Nephron (organoid): Measurements from ENCODE around the gene CACNA1S.

Experiments
- H3K27ac Mint-ChIP-seq, 3 experiments: 2 replicates each; pipeline ENCODE4 v1.8.0; 2020; ENCODE audit warnings: mixed read lengths in 3 of 3, mild to moderate bottlenecking in 2 of 3, moderate library complexity in 1 of 3
- H3K27me3 Mint-ChIP-seq: 2 replicates; pipeline ENCODE4 v1.8.0; 2021; ENCODE audit warnings: low read depth, mild to moderate bottlenecking, moderate library complexity, mixed read lengths
- H3K36me3 Mint-ChIP-seq: 2 replicates; pipeline ENCODE4 v1.8.0; 2020; ENCODE audit warnings: low read depth, mixed read lengths
- H3K4me1 Mint-ChIP-seq: 2 replicates; pipeline ENCODE4 v1.8.0; 2020; ENCODE audit warnings: mixed read lengths
- H3K4me3 Mint-ChIP-seq, 3 experiments: 2 replicates each; pipeline ENCODE4 v1.8.0; 2020; ENCODE audit warnings: mild to moderate bottlenecking in 3 of 3, mixed read lengths in 3 of 3, moderate library complexity in 2 of 3
- H3K9me3 Mint-ChIP-seq: 2 replicates; pipeline ENCODE4 v1.8.0; 2020; ENCODE audit warnings: mixed read lengths
- TF ChIP-seq, protein P1 (sequence below), 3 experiments: fragments of 200-600 bp; sonication (generic); IDR thresholded peaks; one replicate each; pipeline ENCODE4 v1.5.0; 2021; ENCODE audit warnings: antibody characterized with exemption in 3 of 3; ENCODE audit not compliant: unreplicated experiment in 3 of 3

CACNA1S gene

DNA sequence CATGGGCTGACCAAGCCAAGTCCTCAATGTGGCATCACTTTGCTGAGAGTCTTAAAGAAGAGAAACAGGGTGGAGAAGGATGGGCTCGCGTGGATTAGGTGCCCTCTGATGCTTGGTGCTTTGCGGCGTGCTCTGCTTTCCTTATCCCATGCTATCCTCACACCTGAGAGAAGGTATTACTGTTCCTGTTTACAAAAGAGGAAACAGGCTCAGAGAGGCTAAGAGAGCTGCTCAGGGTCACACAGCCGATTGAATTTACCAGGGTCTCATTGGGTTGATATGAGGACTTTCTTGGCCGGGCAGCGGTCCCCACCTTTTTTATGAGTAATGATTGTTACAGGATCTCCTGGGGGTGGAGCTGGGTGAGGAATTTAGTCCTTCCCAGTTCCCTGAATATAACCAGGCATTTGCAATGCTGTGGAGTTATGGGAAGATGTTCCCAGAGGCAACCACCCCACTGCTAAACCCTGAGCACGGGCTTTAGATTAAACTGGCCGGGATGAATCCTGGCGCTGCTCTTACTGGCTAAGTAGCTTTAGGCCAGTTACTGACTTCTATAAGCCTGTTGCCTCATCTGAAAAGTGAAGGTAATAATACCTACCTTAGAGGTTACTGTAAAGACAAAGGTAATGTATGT lies 10.2 kb upstream of the CACNA1S start:
- no peak overlapping the region for H3K27ac Mint-ChIP-seq
- TF ChIP-seq, protein P1, sequence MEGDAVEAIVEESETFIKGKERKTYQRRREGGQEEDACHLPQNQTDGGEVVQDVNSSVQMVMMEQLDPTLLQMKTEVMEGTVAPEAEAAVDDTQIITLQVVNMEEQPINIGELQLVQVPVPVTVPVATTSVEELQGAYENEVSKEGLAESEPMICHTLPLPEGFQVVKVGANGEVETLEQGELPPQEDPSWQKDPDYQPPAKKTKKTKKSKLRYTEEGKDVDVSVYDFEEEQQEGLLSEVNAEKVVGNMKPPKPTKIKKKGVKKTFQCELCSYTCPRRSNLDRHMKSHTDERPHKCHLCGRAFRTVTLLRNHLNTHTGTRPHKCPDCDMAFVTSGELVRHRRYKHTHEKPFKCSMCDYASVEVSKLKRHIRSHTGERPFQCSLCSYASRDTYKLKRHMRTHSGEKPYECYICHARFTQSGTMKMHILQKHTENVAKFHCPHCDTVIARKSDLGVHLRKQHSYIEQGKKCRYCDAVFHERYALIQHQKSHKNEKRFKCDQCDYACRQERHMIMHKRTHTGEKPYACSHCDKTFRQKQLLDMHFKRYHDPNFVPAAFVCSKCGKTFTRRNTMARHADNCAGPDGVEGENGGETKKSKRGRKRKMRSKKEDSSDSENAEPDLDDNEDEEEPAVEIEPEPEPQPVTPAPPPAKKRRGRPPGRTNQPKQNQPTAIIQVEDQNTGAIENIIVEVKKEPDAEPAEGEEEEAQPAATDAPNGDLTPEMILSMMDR (IDR thresholded peaks at IDR 0.05; ENCODE audit: unreplicated experiment in 3 of 3), result no peak
- no peak overlapping the region for H3K4me3 Mint-ChIP-seq
- no peaks in the 10 kb centered on the region for H3K36me3 Mint-ChIP-seq
- H3K27me3 Mint-ChIP-seq, result peaks cover 44% of the 10 kb centered on the region
- H3K9me3 Mint-ChIP-seq, result no peaks in the 10 kb centered on the region
- H3K4me1 Mint-ChIP-seq, result peaks cover 23% of the 10 kb centered on the region

DNA sequence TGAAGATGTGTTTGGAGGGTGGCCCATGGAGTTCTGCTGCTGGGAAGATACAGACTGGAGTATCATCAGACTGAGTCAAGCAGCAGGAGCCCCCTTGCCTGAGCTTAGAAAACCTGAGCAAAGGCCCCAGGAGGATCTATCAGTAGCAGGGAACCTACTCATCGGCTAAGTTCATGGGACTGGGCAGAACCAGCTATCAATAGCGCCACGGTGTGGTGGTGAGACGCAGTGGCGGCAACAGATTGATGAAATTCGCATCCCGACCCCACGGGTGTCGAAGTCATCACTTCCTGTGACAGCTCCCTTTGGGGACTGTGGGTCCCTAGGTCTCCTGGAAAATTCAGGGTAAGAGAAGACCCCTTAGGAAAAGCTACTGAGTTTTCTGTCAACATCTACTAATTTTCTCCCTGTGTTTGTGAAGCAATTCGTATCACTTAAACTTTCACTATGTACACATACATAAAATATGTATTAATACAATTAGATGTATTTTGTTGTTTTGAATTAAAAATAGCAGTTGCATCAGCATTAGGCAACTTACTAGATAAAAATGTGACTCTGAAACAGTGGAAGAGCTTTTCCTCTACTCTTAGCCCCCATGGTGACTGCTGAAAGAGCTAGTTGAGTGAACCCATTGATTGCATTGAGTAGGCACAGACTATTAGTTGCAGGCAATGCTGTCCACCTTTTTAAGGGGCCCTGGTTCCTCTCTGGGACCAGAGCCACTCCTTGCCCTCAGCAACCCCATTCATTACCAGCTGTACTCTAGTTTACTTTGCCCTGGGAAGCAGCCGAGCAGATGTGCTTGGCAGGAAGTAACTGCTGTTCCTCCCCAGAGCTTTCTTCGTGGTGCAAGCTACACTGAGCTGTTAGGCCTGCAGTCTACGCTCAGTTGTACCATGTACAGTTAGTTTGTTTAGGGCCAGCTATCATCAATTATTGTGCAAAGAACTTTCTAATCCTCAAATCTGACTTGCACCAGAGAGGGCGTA lies 7.3 kb upstream of the CACNA1S start:
- Mint-ChIP-seq H3K36me3 (no peaks in the 10 kb centered on the region), H3K4me1 (peaks cover 4% of the 10 kb centered on the region), H3K4me3 (no peak overlapping the region), H3K27ac (no peak overlapping the region), H3K9me3 (no peaks in the 10 kb centered on the region), H3K27me3 (peaks cover 64% of the 10 kb centered on the region)
- TF ChIP-seq, protein P1 (IDR thresholded peaks at IDR 0.05; ENCODE audit: unreplicated experiment in 3 of 3), result peak; percentile 48 to 57 (median 49)

DNA sequence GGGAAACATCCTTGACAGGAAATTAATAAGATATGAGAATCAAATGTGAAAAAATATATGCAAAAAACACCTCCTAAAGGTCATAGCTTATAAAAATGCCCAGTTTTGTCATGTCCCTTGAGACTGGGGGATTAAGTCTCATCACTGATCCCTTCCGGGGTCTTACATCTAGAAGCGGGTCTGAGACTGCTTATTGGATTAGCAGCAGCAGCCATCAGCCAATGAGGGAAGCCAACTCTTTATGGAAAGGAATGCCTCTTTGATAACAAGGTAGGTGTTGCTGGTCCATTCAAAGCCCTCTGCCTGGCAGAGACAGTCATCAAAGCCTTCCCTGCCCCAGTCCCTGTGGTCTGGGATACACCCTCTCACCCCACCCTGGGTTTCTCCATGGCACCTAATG lies 3.9 kb upstream of the CACNA1S start:
- TF ChIP-seq, protein P1 (IDR thresholded peaks at IDR 0.05; ENCODE audit: unreplicated experiment in 3 of 3), result no peak
- no peaks in the 10 kb centered on the region for H3K36me3 Mint-ChIP-seq
- H3K9me3 Mint-ChIP-seq, result no peaks in the 10 kb centered on the region
- peaks cover 20% of the 10 kb centered on the region for H3K4me1 Mint-ChIP-seq
- peaks cover 55% of the 10 kb centered on the region for H3K27me3 Mint-ChIP-seq
- H3K4me3 Mint-ChIP-seq, result peak overlapping the region; percentile 37 to 50 (median 47)
- H3K27ac Mint-ChIP-seq, result no peak overlapping the region

DNA sequence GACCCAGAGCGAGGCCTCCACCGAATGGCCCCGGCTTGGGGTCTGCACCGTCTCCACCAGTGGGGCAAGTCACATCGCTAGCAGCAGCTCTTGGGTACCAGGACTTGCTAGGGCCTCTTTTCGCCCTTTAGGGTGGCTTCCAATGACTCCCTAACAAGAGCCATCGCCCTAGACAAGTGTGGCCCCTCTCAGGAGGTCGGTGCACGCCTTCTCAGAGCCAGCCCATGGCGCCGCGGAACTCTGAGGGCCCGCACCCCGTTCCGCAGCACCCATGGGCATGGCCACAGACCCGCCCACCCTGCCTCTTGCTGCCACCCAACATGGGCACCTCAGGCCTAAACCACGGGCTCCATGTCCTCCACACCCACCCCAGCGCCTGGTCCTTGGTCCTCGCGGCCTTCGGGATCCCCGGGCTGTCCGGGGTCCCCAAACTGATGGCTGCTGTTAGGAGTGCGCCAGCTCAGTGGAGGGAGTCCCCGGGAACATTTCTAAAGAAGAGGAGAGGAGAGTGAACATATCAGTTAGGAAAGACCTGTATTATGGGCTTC lies 3.2 kb upstream of the CACNA1S start:
- H3K4me1 Mint-ChIP-seq, result peaks cover 22% of the 10 kb centered on the region
- H3K4me3 Mint-ChIP-seq, result peak overlapping the region in 2 of 3 experiments; percentile 36 to 54
- no peaks in the 10 kb centered on the region for H3K9me3 Mint-ChIP-seq
- TF ChIP-seq, protein P1 (IDR thresholded peaks at IDR 0.05; ENCODE audit: unreplicated experiment in 3 of 3), result no peak
- peaks cover 52% of the 10 kb centered on the region for H3K27me3 Mint-ChIP-seq
- H3K36me3 Mint-ChIP-seq, result no peaks in the 10 kb centered on the region
- H3K27ac Mint-ChIP-seq, result no peak overlapping the region

DNA sequence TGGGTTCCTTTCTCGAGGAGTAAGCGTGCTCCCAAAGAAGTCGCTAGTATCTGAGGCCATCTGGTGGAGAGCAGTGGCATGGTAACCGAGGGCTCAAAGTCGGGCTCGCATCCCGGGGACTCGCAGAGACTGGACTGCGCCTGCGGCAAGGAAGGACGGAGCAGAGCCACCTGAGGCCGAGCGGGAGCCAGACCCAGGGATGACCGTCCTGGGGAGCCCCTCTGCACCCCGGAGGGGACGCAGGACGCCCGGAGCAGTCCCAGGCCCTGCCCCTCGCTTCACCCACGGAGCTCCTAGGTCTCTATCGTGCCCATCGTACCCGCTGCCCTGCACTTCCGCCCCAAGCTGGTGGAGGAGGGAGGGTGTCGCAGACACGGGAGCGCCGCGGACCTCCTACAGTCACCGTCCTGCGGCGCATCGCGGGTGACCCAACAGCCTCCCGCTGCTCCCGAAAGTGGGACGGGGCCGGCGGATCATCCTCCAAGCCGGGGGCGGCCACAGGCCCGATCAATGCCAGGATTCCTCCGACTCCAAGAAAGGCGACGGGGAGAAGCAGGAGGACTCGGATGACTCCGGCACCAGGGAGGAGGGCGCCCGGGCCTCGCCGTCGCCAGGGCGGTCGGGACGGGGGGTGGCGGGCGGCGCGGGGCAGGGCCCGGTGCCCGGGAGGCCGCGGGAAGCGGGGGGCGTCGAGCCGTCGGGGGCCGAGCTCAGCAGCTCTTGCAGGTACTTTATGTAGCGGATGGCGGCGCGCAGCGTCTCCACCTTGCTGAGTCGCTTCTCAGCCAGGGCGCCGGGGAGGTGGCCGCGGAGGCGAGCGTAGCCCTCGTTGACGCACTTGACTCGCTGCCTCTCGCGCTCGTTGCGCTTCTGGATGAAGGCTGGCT lies 2.3 kb upstream of the CACNA1S start:
- peaks cover 48% of the 10 kb centered on the region for H3K27me3 Mint-ChIP-seq
- H3K9me3 Mint-ChIP-seq, result no peaks in the 10 kb centered on the region
- peaks cover 24% of the 10 kb centered on the region for H3K4me1 Mint-ChIP-seq
- peak overlapping the region in 1 of 3 experiments; percentile 57 for H3K27ac Mint-ChIP-seq
- TF ChIP-seq, protein P1 (IDR thresholded peaks at IDR 0.05; ENCODE audit: unreplicated experiment in 3 of 3), result peak; percentile 76 to 88 (median 79)
- H3K36me3 Mint-ChIP-seq, result no peaks in the 10 kb centered on the region
- H3K4me3 Mint-ChIP-seq, result peak overlapping the region; percentile 82 to 94 (median 90)
